Measurements from ENCODE around the gene DAPK3. TPM values are rescaled to one million over a fixed set of nuclear protein-coding genes. Genes with fewer than 3 reads are reported as not detected.

DAPK3 gene
- total RNA-seq, 1 experiment from 2014 or later: 60.9 TPM

DNA sequence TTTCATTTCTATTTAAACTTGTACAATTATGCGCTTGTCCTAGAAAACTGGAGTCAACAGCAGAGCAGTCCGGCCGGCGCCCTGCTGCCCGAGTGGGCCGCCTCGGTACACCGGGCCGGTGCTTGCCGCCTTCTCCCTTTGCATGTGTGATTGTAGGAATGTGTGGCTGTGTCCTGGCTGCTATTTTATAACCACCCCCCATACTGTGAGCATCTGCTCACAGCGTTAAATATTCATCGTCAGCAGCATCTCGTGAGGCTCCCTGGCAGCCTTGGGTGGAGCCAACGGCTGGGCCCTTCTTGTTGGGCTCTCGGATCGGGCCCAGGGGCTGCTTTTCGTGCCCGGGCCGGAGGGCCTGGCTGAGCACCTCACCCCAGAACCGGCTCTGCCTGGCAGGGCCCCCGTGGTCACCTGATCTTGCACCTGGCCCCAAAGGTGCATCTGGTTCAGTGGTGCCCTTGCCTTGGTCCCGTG lies 47.3 kb upstream of the DAPK3 start:
- H3K4me1 Mint-ChIP-seq (ENCODE audit: insufficient read depth, unreplicated experiment): no peaks in the 10 kb centered on the region
- POLR2A ChIA-PET: no interaction called here
- CTCF ChIA-PET: no interaction called here
- no peak overlapping the region for H3K4me3 Mint-ChIP-seq (ENCODE audit: unreplicated experiment)
- BruUV-seq (replicated peaks): no TSS peak
- no peaks in the 10 kb centered on the region for H3K27me3 Mint-ChIP-seq (ENCODE audit: insufficient read depth, unreplicated experiment)
- DNase-seq (ENCODE audit: unreplicated experiment): no peak
- TF ChIP-seq, protein P1, sequence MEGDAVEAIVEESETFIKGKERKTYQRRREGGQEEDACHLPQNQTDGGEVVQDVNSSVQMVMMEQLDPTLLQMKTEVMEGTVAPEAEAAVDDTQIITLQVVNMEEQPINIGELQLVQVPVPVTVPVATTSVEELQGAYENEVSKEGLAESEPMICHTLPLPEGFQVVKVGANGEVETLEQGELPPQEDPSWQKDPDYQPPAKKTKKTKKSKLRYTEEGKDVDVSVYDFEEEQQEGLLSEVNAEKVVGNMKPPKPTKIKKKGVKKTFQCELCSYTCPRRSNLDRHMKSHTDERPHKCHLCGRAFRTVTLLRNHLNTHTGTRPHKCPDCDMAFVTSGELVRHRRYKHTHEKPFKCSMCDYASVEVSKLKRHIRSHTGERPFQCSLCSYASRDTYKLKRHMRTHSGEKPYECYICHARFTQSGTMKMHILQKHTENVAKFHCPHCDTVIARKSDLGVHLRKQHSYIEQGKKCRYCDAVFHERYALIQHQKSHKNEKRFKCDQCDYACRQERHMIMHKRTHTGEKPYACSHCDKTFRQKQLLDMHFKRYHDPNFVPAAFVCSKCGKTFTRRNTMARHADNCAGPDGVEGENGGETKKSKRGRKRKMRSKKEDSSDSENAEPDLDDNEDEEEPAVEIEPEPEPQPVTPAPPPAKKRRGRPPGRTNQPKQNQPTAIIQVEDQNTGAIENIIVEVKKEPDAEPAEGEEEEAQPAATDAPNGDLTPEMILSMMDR (IDR thresholded peaks at IDR 0.05; ENCODE audit: unreplicated experiment): no peak
- peaks cover 22% of the 10 kb centered on the region for H3K36me3 Mint-ChIP-seq (ENCODE audit: insufficient read depth, unreplicated experiment)
- no peak overlapping the region for H3K27ac Mint-ChIP-seq (ENCODE audit: low read depth, unreplicated experiment)
- H3K9me3 Mint-ChIP-seq (ENCODE audit: unreplicated experiment): no peaks in the 10 kb centered on the region
- intact Hi-C loops (cut with micrococcal nuclease): no loop called here

DNA sequence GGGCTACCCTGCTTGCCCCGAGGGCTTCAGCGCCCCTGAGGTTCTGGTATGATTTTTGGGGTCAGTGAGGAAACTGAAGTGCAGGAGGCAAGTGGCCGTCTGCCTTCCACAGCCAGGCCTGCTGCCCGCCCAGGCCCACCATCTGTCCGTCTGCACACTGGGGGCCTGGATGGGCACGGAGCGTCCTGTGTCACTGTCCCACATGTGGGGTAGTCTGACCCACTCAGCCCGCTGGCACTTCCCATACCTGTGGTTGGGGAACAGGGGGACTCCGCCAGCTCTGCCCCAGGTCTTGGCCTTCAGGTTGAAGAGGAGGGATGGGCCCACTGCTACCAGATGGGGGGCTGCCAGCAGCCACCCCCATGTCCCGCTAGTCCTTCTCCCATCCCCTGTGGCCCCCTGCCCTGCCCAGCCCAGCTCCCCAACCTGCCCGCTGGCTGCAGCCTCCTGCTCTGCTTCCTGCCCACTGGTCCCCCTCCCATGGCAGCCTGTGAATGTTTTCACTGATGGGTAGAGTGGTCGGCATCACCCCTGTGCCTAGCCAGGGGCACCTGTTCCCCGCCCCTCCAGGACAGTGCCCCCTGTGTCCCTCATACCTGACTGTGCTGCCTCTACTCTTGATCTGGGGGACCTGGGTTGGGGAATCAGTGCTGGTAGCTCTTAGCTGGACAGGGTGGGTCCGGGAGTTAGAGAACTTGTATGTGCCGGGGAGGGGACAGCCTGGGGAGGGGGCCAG lies 46.2 kb upstream of the DAPK3 start:
- intact Hi-C loops (cut with micrococcal nuclease): no loop called here

DNA sequence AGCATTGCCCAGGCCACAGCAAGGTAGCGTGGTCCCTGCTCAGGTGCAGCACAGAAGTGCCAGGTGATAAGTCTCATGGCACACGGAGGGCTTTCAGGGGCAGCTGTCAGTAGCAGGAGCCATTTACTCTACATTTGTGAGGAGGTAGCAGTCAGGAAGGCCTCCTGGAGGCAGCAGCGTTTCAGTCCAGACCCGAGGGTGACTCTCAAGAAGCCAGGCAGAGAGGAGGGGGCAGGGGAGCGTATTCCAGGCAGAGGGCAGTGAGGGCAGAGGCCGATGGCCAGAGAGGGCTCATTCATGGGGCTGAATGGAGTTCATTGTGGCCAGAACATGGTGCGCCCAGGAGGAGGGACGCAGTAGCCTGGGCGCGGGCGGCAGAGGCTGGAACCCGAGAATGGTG lies 45.6 kb upstream of the DAPK3 start:
- POLR2A ChIA-PET: interaction anchor here (1.2 kb wide), 1 partner anchor 9 kb away, joined by 3 read pairs; the partner anchor contains the start of gene PIAS4

More for the DNA sequence above, 46.2 kb upstream of the DAPK3 start:
- Mint-ChIP-seq H3K36me3 (ENCODE audit: insufficient read depth, unreplicated experiment) (peaks cover 25% of the 10 kb centered on the region), H3K27me3 (ENCODE audit: insufficient read depth, unreplicated experiment) (no peaks in the 10 kb centered on the region), H3K27ac (ENCODE audit: low read depth, unreplicated experiment) (no peak overlapping the region), H3K4me3 (ENCODE audit: unreplicated experiment) (no peak overlapping the region), H3K9me3 (ENCODE audit: unreplicated experiment) (no peaks in the 10 kb centered on the region), H3K4me1 (ENCODE audit: insufficient read depth, unreplicated experiment) (no peaks in the 10 kb centered on the region)
- TF ChIP-seq, protein P1 (IDR thresholded peaks at IDR 0.05; ENCODE audit: unreplicated experiment): no peak
- CTCF ChIA-PET: interaction anchor here (0.7 kb wide), 1 partner anchor 334 kb away, joined by 5 read pairs; no protein-coding TSS in a partner anchor
- no peak for DNase-seq (ENCODE audit: unreplicated experiment)
- POLR2A ChIA-PET: interaction anchor here (1.2 kb wide), 1 partner anchor 10 kb away, joined by 3 read pairs; the partner anchor contains the start of gene PIAS4
- BruUV-seq (replicated peaks): no TSS peak

DNA sequence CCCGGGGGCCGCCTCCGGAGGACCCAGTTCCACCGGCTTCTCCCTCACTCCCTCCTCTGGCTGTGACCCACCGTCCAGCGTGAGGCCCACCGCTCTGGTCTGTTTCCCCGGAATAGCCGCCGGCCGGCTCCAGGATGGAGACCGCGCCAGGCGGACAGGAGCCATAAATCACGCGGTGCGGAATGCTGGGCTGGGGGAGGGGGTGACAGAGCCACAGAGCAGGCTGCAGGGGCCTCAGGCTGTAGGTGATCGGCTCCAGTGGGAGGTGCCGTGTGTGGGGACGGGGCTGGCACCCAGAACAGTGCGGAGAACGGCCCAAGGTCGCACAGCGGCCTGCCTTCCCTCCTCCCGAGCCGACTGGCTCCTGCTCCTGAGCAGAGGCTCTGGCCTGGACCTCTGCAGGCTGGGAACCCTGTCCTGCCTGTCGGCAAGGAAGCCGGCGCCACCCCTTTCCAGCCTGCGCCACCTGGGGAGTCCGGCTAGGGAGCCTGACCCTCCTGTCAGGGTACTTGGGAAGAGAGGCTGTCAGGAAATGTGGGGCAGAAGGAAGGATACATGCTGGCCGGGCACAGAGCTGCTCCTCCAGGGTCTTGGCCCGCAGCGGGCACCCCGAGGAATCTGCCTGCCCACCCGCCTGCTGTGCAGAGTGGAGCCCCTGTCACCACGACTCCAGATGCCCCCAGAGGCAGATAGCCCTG lies 45.0 kb upstream of the DAPK3 start:
- DNase-seq (ENCODE audit: unreplicated experiment): no peak
- no peak overlapping the region for H3K4me3 Mint-ChIP-seq (ENCODE audit: unreplicated experiment)
- no peak overlapping the region for H3K27ac Mint-ChIP-seq (ENCODE audit: low read depth, unreplicated experiment)
- H3K36me3 Mint-ChIP-seq (ENCODE audit: insufficient read depth, unreplicated experiment): peaks cover 22% of the 10 kb centered on the region
- ChIA-PET CTCF (no interaction called here), POLR2A (no interaction called here)
- no peaks in the 10 kb centered on the region for H3K27me3 Mint-ChIP-seq (ENCODE audit: insufficient read depth, unreplicated experiment)
- no TSS peak for BruUV-seq (replicated peaks)
- TF ChIP-seq, protein P1 (IDR thresholded peaks at IDR 0.05; ENCODE audit: unreplicated experiment): no peak
- intact Hi-C loops (cut with micrococcal nuclease): no loop called here
- peaks cover 4% of the 10 kb centered on the region for H3K4me1 Mint-ChIP-seq (ENCODE audit: insufficient read depth, unreplicated experiment)
- H3K9me3 Mint-ChIP-seq (ENCODE audit: unreplicated experiment): no peaks in the 10 kb centered on the region

More for the DNA sequence above, 45.6 kb upstream of the DAPK3 start:
- Mint-ChIP-seq H3K27ac (ENCODE audit: low read depth, unreplicated experiment) (no peak overlapping the region), H3K27me3 (ENCODE audit: insufficient read depth, unreplicated experiment) (no peaks in the 10 kb centered on the region), H3K4me1 (ENCODE audit: insufficient read depth, unreplicated experiment) (no peaks in the 10 kb centered on the region), H3K9me3 (ENCODE audit: unreplicated experiment) (no peaks in the 10 kb centered on the region), H3K36me3 (ENCODE audit: insufficient read depth, unreplicated experiment) (peaks cover 19% of the 10 kb centered on the region), H3K4me3 (ENCODE audit: unreplicated experiment) (no peak overlapping the region)
- intact Hi-C loops (cut with micrococcal nuclease): no loop called here
- BruUV-seq (replicated peaks): no TSS peak
- TF ChIP-seq, protein P1 (IDR thresholded peaks at IDR 0.05; ENCODE audit: unreplicated experiment): no peak
- no peak for DNase-seq (ENCODE audit: unreplicated experiment)
- CTCF ChIA-PET: no interaction called here

All from MCF 10A (cell line).